HEK293 (cell line): Measurements from ENCODE around the gene ALDH7A1.

Source experiments
- BCL11B ChIP-seq: fragments of 450-650 bp; formaldehyde crosslinking; IDR thresholded peaks from 2 replicates; pipeline ENCODE4 v1.5.1; 2016; ENCODE audit warnings: low read depth, missing biosample characterization, missing genetic modification characterization
- ELK4 ChIP-seq: IDR thresholded peaks from 2 replicates; pipeline ENCODE4 v1.6.1; 2011; ENCODE audit warnings: mild to moderate bottlenecking, low read depth, low read length, borderline replicate concordance
- GLI2 ChIP-seq: fragments of 450-650 bp; formaldehyde crosslinking; IDR thresholded peaks from 2 replicates; pipeline ENCODE4; 2017; ENCODE audit warnings: missing biosample characterization, missing genetic modification characterization, low read depth, borderline replicate concordance
- HIC1 ChIP-seq: fragments of 450-650 bp; formaldehyde crosslinking; IDR thresholded peaks from 2 replicates; pipeline ENCODE4 v1.5.1; 2016; ENCODE audit warnings: missing biosample characterization, missing genetic modification characterization
- KLF16 ChIP-seq: fragments of 450-650 bp; formaldehyde crosslinking; IDR thresholded peaks from 2 replicates; pipeline ENCODE4 v1.5.1; 2017; ENCODE audit warnings: missing biosample characterization, missing genetic modification characterization
- KLF17 ChIP-seq: fragments of 450-650 bp; formaldehyde crosslinking; IDR thresholded peaks from 2 replicates; pipeline ENCODE4 v1.5.1; 2016; ENCODE audit warnings: missing biosample characterization, missing genetic modification characterization
- PRDM10 ChIP-seq: fragments of 450-650 bp; formaldehyde crosslinking; IDR thresholded peaks from 2 replicates; pipeline ENCODE4 v1.5.1; 2016; ENCODE audit warnings: missing biosample characterization, missing genetic modification characterization
- SP7 ChIP-seq: fragments of 450-650 bp; formaldehyde crosslinking; IDR thresholded peaks from 2 replicates; pipeline ENCODE4 v1.5.1; 2016; ENCODE audit warnings: missing biosample characterization, missing genetic modification characterization
- ZBTB11 ChIP-seq: fragments of 450-650 bp; formaldehyde crosslinking; conservative IDR thresholded peaks from 2 replicates; pipeline ENCODE4 v1.5.1; 2016; ENCODE audit warnings: low read depth, missing biosample characterization, missing genetic modification characterization
- ZBTB20 ChIP-seq: fragments of 450-650 bp; formaldehyde crosslinking; IDR thresholded peaks from 2 replicates; pipeline ENCODE4 v1.5.1; 2016; ENCODE audit warnings: missing biosample characterization, missing genetic modification characterization
- ZBTB48 ChIP-seq: fragments of 450-650 bp; formaldehyde crosslinking; IDR thresholded peaks from 2 replicates; pipeline ENCODE4 v1.5.1; 2016; ENCODE audit warnings: missing biosample characterization, missing genetic modification characterization
- ZNF148 ChIP-seq: fragments of 450-650 bp; formaldehyde crosslinking; IDR thresholded peaks from 2 replicates; pipeline ENCODE4 v1.5.0; 2017; ENCODE audit warnings: missing biosample characterization, missing genetic modification characterization, borderline replicate concordance
- ZNF223 ChIP-seq: fragments of 450-650 bp; formaldehyde crosslinking; IDR thresholded peaks from 2 replicates; pipeline ENCODE4 v1.5.1; 2016; ENCODE audit warnings: missing biosample characterization, missing genetic modification characterization
- ZNF23 ChIP-seq: fragments of 450-650 bp; formaldehyde crosslinking; IDR thresholded peaks from 2 replicates; pipeline ENCODE4 v1.5.1; 2016; ENCODE audit warnings: missing biosample characterization, missing genetic modification characterization, borderline replicate concordance
- ZNF248 ChIP-seq: fragments of 450-650 bp; formaldehyde crosslinking; IDR thresholded peaks from 2 replicates; pipeline ENCODE4 v1.5.1; 2017; ENCODE audit warnings: missing biosample characterization, missing genetic modification characterization
- ZNF311 ChIP-seq: fragments of 450-650 bp; formaldehyde crosslinking; IDR thresholded peaks from 2 replicates; pipeline ENCODE4 v1.5.1; 2017; ENCODE audit warnings: missing biosample characterization, missing genetic modification characterization, borderline replicate concordance
- ZNF404 ChIP-seq: fragments of 450-650 bp; formaldehyde crosslinking; IDR thresholded peaks from 2 replicates; pipeline ENCODE4 v1.5.1; 2017; ENCODE audit warnings: missing biosample characterization, missing genetic modification characterization
- ZNF529 ChIP-seq: fragments of 450-650 bp; formaldehyde crosslinking; IDR thresholded peaks from 2 replicates; pipeline ENCODE4 v1.5.1; 2017; ENCODE audit warnings: missing genetic modification characterization, missing biosample characterization; ENCODE audit not compliant: insufficient replicate concordance
- ZNF596 ChIP-seq: fragments of 450-650 bp; IDR thresholded peaks from 2 replicates; pipeline ENCODE4 v1.5.0; 2018; ENCODE audit warnings: missing biosample characterization, mild to moderate bottlenecking, missing genetic modification characterization, moderate library complexity
- ZNF645 ChIP-seq: fragments of 450-650 bp; formaldehyde crosslinking; IDR thresholded peaks from 2 replicates; pipeline ENCODE4; 2016; ENCODE audit warnings: missing biosample characterization, missing genetic modification characterization
- ZNF677 ChIP-seq: fragments of 450-650 bp; IDR thresholded peaks from 2 replicates; pipeline ENCODE4 v1.5.0; 2018; ENCODE audit warnings: missing biosample characterization, mild to moderate bottlenecking, missing genetic modification characterization, moderate library complexity
- ZNF837 ChIP-seq: fragments of 450-650 bp; formaldehyde crosslinking; IDR thresholded peaks from 2 replicates; pipeline ENCODE4 v1.5.1; 2016; ENCODE audit warnings: missing biosample characterization, missing genetic modification characterization

Gene ALDH7A1

GRCh38 chr5:126600631-126601511 is 5.9 kb upstream of the ALDH7A1 start, which contains the start of gene PHAX (continued):
- no peak for TF ChIP-seq ZNF248 (tag by site-specific recombination)
- peak; percentile 78 for TF ChIP-seq SP7 (tag by site-specific recombination)
- no peak for TF ChIP-seq ZNF645 (tag by site-specific recombination)
- TF ChIP-seq ZNF148 = no peak
- TF ChIP-seq ZBTB48 = no peak; the same call in 1 of the 2 replicates
- 0 out of 2 replicates have a peak, but pooled peaks have one; percentile 46 for TF ChIP-seq BCL11B (tag by site-specific recombination)
- TF ChIP-seq ELK4 = no peak; the same call in 1 of the 2 replicates
- TF ChIP-seq ZNF23 = no peak
- TF ChIP-seq ZNF596 (tag by site-specific recombination) = no peak
- no peak for TF ChIP-seq HIC1 (tag by site-specific recombination)
- peak; percentile 52; the same call in 1 of the 2 replicates for TF ChIP-seq KLF16 (tag by site-specific recombination)
- TF ChIP-seq ZBTB11 = peak; percentile 97
- no peak for TF ChIP-seq ZNF677
- TF ChIP-seq ZNF837 (tag by site-specific recombination) = no peak
- TF ChIP-seq GLI2 (tag by site-specific recombination) = no peak
- TF ChIP-seq ZNF529 (tag by site-specific recombination) = no peak
- TF ChIP-seq KLF17 (tag by site-specific recombination) = peak; percentile 52; the same call in 1 of the 2 replicates
- peak; percentile 37; the same call in 1 of the 2 replicates for TF ChIP-seq PRDM10
- TF ChIP-seq ZNF311 (tag by site-specific recombination) = no peak
- no peak for TF ChIP-seq ZNF404 (tag by site-specific recombination)
- peak; percentile 89 for TF ChIP-seq ZBTB20 (tag by site-specific recombination)
- TF ChIP-seq ZNF223 = no peak
